Measurements from ENCODE around the gene UBA1.

Gene UBA1

DNA sequence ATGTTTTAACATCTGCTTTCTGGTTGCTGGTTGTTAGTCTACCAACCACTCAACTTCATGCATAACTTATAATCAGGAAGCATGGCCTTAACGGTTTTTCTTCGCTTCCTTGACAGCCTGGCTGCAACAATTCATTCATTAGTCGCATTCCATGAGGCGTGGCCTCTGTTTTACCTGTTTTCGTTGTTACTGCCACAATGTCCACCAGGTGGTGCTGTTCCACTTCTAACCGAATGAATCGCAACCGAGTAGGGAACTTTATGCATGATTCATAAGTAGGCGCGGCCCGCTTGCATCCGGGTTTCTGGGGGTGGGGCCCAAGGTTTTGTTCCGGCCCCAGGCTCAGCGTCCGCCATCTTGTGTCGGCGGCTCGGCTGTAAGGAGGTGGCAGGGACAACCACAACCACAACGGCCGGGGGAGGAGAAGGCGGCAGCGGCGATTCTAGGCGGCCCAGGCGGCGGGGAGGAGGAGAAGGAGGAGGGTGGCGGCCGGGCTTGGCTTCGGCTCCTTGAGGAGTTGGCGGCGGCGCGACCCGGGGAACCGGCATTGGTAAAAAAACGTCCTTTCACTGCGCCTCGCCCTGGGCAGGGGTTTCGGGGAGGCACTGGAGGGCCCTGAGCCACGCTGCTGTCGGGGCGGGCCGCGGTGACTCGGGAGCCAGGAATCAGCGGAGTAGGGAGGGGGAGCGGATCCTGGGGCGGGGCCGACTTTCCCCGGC, at the start of gene UBA1:
Gene UBA1 (plus strand): TSS at position 355 of the 719 bp plus-strand sequence. CDS start 4,974 bp downstream, outside the sequence.
- DNase-seq (ENCODE audit: low spot score) = peak; percentile 98

DNA sequence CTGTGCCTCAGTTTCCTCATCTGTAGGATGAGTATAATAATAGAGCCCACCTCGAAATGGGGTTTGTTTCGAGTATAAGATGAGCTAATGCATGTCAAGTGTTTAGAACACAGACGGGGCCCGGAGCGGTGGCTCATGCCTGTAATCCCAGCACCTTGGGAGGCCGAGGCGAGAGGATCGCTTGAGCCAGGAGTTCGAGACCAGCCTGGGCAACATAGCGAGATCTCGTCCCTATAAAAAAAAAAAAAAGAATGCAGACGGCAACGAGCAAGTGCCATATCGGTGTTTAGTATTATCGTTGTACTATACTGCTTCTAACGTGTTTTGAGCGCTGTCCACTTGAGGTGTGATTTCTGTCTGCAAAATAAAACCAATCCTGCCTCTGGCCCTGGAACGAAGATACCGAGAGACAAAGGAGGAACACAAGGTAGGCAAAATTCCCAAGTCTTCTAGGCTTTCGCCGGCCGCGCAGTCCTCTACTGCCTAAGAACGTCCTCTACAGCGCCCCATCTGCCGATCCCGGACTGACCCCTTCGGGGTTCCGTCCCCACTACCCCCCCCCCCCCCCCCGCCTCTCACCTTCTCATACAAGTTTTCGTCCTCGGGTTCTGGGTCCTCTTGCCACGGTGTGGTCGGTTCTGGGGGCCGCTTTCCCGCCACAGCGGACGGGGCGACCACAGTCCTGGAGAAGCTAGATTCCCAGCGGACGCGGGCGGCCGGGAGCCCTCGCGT, 49.6 kb upstream of the UBA1 start:
- DNase-seq (ENCODE audit: low spot score) = no peak

DNA sequence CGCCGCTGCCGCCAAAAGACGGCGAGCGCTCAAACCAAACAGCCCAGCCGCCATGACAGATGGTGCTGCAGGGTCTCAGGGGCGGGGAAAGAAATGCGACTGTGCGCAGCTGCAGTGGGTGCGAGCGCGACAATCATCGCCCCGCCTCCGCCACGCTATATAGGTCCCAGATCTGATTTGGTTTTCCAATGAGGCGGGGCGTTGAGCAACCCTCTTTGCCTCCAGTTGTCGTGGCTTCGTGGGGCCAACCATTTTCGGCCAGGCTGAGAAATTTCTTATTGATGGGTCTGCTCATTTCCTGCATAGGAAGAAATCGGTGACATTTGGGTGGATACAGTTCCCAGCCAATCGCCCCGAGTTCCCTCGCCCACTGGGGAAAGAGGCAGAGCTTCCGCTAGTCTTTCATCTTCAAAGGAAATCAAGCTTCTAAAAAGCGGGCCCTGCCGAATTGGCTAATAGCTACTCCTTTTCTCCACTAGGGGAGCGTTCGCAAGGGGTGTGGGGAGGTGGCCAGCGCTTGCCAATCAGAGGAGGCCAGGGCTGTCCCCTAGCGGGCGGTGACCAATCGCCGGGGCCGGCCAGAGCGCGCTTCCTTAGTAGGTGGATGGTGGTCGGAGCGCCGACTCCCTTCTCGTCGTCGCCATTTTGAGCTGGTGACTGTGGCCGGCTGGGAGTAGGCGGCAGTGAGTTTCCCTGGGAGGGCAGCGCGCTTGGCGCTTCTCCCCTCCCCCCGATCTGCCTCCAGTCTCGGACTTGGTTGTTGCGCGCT, 48.8 kb upstream of the UBA1 start, which contains the start of the genes NDUFB11 and RBM10:
Gene NDUFB11 (minus strand): TSS at position 77 of the 769 bp plus-strand sequence. CDS start 23 bp downstream, at position 54.
Gene RBM10 (plus strand): TSS at position 596 of the 769 bp plus-strand sequence. CDS start 2,261 bp downstream, outside the sequence.
- DNase-seq (ENCODE audit: low spot score) = peak; percentile 93

DNA sequence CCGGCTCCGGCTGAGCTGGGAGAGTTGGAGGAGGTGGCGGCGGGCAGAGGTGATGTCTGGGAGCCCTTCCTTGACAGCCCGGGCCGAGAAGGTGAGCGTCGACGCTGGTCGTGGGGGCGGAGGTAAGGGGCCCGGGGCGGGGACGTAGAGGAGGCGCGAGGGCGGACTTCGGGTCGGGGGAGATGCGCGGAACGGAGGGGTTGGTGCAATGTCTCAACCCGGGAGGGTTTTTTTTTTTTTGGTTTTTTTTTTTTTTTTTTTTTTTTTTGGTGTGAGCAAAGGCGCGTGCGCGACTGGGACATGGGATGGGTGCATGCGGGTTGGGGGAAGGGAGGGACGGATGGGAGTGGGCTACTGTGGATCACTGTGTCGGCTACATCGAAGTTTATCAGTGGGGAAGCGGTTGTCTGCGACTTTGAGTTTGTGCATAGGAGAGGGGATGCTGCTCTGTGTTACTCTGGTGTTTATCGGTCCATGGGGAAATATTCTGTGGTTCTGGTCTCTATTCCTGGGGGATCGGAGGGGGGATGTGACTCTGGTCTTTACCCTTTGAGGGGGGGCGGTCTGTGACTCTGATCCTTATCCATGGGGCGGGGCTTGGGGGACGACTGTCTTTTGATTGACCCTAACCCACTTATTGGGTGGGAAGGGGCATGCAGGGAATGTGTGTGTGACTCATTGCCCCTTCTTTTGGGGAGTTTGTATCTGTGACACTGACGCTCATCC, 48.1 kb upstream of the UBA1 start:
- DNase-seq (ENCODE audit: low spot score) = no peak

DNA sequence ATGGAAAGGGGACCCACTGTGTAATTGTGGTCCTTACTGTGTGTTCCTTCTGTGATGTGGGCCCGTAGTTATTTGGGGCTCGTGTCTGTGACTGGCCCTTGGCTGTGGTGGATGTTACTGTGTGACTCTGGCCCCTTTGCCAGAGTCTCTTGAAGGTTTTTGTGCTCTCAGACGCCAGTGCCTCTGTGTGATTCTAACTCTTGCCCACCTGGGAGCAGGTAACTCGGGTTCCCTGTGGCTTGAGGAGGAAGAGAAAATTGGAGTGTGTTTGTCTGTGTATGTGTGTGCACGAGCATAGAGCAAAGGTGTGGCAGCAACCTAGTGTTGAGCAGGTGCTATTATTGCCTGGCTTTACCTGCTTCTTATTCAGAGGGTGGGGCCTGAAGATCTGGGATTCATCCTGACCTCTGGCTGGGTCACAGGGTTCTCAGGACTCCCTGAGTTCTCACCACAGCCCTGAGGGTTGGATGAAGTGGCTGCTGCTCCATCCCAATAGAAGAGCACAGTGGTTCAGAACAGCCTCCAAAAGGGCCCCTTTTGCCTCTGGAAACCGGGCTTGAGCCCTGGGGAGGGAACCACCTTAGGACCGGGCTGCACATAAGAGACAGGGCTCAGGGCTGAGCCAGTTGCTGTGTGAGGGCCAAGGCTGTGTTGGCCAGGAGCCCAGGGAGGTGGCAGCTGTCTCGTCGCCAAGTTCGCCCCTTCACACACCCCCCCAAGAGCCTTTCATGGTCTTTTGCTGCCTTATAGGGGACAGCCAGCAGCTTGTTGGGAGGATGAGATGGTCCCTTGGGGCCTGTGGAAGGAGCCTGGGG, 47.3 kb upstream of the UBA1 start:
- DNase-seq (ENCODE audit: low spot score) = no peak

DNA sequence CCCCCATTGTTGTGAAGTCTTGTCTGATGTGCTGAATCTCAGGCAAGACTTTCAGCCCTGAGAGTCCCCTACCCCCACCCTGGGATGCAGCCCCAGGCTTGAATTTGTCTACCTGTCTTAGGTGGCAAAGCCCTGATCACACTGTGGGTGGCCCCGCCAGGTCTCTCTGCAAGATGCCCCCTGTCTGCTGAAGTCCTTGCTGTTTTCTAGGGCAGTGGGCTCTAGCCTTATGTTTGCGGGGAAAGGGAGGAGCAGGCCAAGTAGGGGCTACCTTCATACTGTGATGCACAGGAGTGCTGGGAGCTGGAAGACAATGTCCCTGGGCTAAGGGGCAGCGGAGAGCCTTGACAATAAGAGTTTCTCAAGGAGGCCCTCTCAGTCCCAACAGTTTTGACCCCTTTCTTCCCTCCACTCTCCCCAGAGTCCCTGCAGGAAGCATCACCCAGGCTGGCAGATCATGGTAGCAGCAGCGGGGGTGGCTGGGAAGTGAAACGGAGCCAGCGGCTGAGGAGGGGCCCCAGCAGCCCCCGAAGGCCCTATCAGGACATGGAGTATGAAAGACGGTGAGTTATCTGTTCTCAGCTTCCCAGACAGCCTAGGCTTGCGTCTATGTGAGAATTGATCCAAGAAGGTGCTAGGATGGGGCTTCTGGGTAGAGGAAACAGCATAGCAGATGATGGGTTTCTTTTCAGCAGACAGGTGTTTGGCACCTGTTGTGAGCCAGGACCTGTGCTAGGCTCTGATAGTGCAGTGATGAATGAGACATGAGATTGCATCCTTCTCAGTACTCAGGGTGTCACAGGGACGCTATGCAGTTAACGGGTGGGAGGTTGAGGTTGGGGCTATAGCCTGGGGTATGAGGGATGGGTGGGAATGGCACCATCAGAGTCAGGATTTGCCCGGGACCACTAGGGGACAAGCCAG, 46.4 kb upstream of the UBA1 start:
- no peak for DNase-seq (ENCODE audit: low spot score)

DNA sequence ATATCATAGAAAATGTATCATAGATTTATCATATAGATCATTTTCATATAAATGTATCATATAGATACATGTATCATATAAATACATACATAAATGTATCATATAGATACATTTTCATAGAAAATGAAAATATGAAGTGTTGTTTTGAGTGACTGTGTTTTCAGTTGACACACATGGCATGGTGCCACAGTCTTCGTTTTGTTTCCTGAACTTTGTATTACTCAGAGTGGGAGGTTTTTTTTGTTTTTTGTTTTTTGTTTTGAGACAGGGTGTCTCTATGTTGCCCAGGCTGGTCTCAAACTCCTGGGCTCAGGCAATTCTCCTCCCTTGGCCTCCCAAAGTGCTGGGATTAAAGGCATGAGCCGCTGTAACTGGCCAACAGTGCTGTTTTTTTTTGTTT, 44.7 kb upstream of the UBA1 start:
- peak; percentile 33 for DNase-seq (ENCODE audit: low spot score)

DNA sequence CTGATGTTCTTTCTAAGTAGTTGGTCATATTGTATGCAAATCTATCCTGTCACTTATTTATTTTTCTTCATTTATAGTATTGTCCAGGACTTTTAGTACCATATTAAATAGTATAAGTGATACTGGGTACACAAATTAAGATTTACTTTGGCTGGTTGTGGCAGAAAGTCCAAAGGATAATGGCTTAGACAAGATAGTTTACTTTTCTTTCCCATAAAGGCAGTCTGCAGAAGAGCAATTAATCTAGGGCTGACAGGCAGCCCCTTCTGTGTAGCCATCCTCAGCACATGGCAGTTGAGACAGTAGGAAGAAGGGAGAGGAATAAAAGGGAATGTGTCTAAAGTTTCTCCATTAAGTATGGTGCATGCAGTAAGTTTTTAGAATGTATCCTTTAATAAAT, 42.2 kb upstream of the UBA1 start:
- no peak for DNase-seq (ENCODE audit: low spot score)

DNA sequence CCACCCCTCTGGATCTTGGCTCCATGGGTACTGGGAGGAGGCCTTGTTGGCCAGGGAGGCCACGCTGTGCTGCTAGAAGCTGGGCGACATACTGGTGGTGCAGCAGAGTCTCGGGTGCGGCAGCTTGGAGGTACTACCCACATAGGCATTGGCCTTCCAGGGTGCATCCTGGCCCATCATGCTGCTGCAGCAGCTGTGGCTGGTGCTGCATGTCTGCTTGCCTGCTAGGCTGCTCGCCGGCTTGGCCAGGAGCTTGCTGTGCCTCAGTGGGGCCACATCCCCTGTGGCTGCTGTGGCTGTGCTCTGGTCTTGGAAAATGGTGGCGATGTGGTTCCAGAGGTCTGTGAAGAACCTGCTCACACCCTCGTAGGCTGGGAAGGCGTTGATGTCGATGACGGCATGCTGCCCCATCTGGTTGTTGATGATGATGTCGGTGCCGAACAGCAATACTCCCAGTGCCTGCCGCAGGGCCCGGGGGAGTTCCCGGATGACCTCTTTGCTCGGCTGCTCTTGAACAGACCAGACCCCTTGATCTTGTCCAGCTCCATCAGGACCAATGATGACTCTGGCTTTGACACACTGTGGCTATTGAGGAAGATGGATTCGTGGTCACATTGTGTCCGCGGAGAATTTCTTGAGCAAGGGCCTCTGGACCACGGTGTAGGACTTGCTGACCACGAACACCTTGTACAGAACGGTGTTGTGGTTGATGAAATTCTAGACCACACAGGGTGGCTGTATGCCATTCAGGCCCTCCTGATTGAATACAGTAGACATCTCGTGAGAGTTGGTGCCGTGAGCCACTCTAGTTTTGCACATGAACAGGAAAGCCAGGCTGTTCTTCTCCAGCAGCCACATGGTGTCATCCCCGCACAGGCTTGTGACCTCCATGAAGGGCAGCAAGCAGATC, 36.8 kb upstream of the UBA1 start:
- DNase-seq (ENCODE audit: low spot score) = no peak

DNA sequence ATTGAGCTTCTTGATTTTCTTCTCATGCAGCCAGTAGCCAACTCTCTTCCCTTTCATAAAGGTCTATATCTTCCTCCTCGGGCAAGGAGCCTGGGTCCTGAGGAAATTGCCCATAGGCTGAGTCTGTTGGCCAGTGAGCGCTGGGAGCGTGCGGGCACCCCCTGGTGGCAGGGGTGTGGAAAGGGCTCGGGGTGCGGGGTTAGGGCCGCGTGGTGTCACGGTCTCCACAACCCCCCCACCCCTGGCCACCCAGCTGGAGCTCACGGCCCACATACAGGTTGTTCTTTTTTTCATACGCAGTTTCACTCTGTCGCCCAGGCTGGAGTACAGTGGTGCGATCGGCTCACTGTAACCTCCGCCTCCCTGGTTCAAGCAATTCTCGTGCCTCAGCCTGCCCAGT, 35.5 kb upstream of the UBA1 start:
- no peak for DNase-seq (ENCODE audit: low spot score)

DNA sequence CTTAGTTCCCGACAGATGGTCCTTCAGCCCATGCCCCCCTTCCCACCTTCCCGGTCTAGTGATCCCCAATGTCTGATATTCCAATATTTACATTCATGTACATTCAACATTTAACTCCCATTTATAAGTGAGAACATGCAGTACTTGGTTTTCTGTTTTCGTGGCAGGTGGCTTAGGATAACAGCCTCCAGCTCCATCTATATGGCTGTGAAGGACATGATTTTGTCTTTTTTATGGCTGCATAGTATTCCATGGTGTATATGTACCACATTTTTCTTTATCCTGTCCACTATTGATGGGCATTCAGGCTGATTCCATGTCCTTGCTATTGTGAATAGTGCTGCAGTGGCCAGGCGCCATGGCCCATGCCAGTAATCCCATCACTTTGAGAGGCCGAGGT, 34.8 kb upstream of the UBA1 start:
- DNase-seq (ENCODE audit: low spot score) = no peak

DNA sequence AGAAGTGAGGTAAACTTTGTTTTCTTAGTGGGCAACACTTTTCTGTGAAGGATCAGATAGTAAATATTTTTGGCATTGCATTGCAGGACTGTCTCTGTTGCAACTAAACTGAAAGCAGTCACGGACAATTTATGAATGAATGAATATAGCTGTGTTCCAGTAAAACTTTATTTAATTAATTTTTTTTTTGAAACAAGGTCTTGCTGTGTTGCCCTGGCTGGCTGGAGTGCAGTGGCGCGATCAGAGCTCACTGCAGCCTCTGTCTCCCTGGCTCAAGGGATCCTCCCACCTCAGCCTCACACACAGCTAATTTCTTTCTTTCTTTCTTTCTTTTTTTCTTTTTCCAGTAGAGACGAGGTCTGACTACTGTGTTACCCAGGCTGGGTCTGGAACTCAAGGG, 32.8 kb upstream of the UBA1 start:
- no peak for DNase-seq (ENCODE audit: low spot score)

DNA sequence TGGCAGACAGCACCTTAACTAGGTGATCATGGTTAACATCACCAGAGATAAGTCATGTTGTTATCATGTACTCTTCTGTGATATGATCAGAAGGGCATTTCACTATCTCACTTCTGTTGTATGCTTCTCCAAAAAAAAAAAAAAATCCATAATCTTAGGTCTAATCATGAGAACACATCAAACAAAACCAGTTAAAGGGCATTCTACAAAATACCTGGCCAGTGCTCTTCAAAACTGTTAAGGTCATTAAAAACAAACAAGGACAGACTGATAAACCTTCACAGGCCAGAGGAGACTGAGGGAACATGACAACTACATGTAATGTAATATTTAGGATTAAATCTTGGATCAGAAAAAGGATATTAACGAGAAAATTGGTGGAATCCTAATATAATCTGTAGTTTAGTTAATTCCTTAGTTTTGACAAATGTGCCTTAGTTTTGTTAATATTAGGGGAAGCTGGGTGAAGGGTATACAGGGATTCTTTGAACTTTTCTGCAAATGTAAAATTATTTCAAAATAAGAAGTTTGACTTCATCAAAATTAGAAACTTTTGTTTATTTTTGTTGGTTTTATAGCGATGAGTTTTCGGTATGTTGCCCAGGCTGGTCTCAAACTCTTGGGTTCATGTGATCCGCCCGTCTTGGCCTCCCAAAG, 30.6 kb upstream of the UBA1 start:
- DNase-seq (ENCODE audit: low spot score) = no peak

DNA sequence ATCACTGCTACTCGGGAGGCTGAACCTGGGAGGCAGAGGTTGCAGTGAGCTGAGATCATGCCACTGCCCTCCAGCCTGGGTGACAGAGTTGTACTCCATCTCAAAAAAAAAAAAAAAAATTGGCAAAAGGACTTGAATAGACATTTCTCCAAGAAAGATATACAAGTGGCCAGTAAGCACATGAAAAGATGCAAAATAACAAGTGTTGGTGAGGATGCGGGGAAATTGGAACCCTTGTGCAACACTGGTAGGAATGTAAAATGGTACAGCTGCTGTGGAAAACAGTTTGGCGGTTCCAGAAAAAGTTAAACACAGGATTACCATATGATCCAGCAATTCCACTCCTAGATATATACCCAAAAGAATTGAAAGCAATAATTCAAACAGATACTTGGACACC, 29.2 kb upstream of the UBA1 start:
- no peak for DNase-seq (ENCODE audit: low spot score)

DNA sequence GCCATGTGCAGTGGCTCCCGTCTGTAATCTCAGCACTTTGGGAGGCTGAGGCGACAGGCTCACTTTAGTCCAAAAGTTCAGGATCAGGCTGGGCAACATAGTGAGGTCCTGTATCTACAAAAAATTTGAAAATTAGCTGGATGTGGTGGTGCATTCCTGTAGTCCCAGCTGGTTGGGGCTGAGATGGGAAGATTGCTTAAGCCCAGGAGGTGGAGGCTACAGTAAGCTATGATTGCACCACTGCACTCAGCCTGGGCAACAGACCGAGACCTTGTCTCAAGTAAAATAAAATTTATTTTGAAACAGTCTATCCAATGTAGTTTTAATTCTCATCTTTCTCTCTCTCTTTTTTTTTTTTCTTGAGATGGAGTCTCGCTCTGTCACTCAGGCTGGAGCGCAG, 27.5 kb upstream of the UBA1 start:
- no peak for DNase-seq (ENCODE audit: low spot score)

DNA sequence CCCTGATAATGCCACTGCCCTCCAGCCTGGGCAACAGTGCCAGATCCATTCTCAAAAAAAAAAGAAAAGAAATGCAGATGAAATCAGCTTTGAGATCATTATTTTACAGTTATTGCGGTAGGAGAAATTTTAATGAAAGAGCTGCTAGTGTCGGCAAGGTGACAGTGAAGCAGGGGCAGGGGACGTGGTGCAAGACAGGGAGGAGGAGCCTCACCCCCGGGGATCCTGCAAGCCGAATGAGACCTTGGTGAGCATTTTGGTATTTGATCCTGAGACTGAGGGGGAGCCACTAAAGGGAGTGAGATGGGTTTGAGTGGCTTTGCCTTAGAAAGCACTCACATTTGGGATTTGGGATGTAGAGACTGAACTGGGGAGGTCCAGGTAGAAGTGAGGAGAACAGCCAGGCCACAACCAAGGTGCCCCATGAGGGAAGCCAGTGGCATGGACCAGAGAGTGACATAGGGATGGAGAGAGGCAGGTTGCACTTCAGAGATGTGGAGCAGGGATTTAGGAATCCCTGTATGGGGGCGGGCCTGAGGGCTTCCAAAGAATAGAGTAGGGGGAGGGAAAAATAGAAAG, 25.0 kb upstream of the UBA1 start:
- no peak for DNase-seq (ENCODE audit: low spot score)

DNA sequence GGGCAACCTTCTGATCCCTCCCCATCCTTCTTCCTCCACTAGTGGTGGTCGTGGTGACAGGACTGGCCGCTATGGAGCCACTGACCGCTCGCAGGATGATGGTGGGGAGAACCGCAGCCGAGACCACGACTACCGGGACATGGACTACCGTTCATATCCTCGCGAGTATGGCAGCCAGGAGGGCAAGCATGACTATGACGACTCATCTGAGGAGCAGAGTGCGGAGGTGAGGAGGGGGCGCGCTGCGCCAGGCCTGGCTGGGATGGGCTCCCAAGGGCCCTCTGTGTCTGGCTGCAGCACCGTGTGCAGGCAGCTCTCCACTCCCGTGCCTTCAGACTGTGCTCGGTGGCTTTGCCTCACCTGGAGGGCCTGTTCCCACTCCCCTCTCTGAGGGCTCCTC, 24.4 kb upstream of the UBA1 start:
- DNase-seq (ENCODE audit: low spot score) = no peak
